ENCODE data around the gene ENKD1. TPM values are rescaled to one million over a fixed set of nuclear protein-coding genes. Genes with fewer than 3 reads are reported as not detected.

ENKD1 gene
- total and polyA plus RNA-seq, 2 of the 13 experiments (the other 11 are each of a cell fraction or from before 2014, with no cell fraction given), result 10.8 to 20.8 TPM

DNA sequence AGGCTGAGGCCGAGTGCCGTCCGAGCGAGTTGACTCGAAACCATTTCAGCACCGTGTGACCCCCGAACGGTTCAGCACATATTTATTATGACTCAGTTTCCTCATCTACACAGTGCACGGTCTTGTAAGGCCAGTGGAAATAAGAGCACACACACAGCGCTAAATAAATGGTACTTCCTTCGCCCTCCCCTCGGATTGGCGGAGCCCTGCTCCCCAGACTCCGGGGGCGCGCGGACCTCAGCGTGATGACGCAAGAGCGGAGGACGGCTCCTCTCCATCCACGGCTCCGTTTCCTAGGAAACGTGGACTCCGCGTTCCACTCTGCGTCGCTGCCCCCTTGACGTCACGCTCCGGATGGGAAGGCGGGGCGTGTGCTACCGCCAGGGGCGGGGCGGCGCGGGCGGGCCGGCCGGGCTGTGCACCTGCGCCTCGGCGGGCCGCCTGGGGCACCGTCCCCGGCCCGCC lies 6.0 kb downstream of the ENKD1 start, which contains the start of gene PARD6A (continued):
- TF ChIP-seq KLF12 (CRISPR knock-in tag; IDR thresholded peaks at IDR 0.05; ENCODE audit: borderline replicate concordance), result no peak
- TF ChIP-seq, protein P1, sequence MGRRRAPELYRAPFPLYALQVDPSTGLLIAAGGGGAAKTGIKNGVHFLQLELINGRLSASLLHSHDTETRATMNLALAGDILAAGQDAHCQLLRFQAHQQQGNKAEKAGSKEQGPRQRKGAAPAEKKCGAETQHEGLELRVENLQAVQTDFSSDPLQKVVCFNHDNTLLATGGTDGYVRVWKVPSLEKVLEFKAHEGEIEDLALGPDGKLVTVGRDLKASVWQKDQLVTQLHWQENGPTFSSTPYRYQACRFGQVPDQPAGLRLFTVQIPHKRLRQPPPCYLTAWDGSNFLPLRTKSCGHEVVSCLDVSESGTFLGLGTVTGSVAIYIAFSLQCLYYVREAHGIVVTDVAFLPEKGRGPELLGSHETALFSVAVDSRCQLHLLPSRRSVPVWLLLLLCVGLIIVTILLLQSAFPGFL (CRISPR knock-in tag; IDR thresholded peaks at IDR 0.05), result no peak
- TF ChIP-seq, protein P2, sequence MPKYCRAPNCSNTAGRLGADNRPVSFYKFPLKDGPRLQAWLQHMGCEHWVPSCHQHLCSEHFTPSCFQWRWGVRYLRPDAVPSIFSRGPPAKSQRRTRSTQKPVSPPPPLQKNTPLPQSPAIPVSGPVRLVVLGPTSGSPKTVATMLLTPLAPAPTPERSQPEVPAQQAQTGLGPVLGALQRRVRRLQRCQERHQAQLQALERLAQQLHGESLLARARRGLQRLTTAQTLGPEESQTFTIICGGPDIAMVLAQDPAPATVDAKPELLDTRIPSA (CRISPR knock-in tag; IDR thresholded peaks at IDR 0.05; ENCODE audit: borderline replicate concordance), result no peak
- TF ChIP-seq ZNF737 (CRISPR knock-in tag; IDR thresholded peaks at IDR 0.05; ENCODE audit: borderline replicate concordance), result no peak
- TF ChIP-seq EP300 (IDR thresholded peaks at IDR 0.05; ENCODE audit: low read depth in 2 of 2, low read length in 2 of 2), result no peak; a peak in 1 of 4 replicates
- no peak for TF ChIP-seq EP300 (CRISPR knock-in tag; IDR thresholded peaks at IDR 0.05; ENCODE audit: borderline replicate concordance)
- TF ChIP-seq, protein P3, sequence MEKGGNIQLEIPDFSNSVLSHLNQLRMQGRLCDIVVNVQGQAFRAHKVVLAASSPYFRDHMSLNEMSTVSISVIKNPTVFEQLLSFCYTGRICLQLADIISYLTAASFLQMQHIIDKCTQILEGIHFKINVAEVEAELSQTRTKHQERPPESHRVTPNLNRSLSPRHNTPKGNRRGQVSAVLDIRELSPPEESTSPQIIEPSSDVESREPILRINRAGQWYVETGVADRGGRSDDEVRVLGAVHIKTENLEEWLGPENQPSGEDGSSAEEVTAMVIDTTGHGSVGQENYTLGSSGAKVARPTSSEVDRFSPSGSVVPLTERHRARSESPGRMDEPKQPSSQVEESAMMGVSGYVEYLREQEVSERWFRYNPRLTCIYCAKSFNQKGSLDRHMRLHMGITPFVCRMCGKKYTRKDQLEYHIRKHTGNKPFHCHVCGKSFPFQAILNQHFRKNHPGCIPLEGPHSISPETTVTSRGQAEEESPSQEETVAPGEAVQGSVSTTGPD (CRISPR knock-in tag; IDR thresholded peaks at IDR 0.05), result no peak
- TF ChIP-seq RXRB (CRISPR knock-in tag; IDR thresholded peaks at IDR 0.05; ENCODE audit: borderline replicate concordance), result no peak
- TF ChIP-seq, protein P4, sequence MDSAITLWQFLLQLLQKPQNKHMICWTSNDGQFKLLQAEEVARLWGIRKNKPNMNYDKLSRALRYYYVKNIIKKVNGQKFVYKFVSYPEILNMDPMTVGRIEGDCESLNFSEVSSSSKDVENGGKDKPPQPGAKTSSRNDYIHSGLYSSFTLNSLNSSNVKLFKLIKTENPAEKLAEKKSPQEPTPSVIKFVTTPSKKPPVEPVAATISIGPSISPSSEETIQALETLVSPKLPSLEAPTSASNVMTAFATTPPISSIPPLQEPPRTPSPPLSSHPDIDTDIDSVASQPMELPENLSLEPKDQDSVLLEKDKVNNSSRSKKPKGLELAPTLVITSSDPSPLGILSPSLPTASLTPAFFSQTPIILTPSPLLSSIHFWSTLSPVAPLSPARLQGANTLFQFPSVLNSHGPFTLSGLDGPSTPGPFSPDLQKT (CRISPR knock-in tag; IDR thresholded peaks at IDR 0.05; ENCODE audit: borderline replicate concordance), result no peak
- TF ChIP-seq ZFP36L2 (CRISPR knock-in tag; IDR thresholded peaks at IDR 0.05), result no peak
- no peak for TF ChIP-seq REL (CRISPR knock-in tag; conservative IDR thresholded peaks at IDR 0.05)
- TF ChIP-seq, protein P5, sequence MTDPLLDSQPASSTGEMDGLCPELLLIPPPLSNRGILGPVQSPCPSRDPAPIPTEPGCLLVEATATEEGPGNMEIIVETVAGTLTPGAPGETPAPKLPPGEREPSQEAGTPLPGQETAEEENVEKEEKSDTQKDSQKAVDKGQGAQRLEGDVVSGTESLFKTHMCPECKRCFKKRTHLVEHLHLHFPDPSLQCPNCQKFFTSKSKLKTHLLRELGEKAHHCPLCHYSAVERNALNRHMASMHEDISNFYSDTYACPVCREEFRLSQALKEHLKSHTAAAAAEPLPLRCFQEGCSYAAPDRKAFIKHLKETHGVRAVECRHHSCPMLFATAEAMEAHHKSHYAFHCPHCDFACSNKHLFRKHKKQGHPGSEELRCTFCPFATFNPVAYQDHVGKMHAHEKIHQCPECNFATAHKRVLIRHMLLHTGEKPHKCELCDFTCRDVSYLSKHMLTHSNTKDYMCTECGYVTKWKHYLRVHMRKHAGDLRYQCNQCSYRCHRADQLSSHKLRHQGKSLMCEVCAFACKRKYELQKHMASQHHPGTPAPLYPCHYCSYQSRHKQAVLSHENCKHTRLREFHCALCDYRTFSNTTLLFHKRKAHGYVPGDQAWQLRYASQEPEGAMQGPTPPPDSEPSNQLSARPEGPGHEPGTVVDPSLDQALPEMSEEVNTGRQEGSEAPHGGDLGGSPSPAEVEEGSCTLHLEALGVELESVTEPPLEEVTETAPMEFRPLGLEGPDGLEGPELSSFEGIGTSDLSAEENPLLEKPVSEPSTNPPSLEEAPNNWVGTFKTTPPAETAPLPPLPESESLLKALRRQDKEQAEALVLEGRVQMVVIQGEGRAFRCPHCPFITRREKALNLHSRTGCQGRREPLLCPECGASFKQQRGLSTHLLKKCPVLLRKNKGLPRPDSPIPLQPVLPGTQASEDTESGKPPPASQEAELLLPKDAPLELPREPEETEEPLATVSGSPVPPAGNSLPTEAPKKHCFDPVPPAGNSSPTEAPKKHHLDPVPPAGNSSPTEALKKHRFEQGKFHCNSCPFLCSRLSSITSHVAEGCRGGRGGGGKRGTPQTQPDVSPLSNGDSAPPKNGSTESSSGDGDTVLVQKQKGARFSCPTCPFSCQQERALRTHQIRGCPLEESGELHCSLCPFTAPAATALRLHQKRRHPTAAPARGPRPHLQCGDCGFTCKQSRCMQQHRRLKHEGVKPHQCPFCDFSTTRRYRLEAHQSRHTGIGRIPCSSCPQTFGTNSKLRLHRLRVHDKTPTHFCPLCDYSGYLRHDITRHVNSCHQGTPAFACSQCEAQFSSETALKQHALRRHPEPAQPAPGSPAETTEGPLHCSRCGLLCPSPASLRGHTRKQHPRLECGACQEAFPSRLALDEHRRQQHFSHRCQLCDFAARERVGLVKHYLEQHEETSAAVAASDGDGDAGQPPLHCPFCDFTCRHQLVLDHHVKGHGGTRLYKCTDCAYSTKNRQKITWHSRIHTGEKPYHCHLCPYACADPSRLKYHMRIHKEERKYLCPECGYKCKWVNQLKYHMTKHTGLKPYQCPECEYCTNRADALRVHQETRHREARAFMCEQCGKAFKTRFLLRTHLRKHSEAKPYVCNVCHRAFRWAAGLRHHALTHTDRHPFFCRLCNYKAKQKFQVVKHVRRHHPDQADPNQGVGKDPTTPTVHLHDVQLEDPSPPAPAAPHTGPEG (CRISPR knock-in tag; IDR thresholded peaks at IDR 0.05), result no peak; the same call in 1 of the 2 replicates
- no peak for TF ChIP-seq HNF4A (CRISPR knock-in tag; IDR thresholded peaks at IDR 0.05)
- TF ChIP-seq, protein P6, sequence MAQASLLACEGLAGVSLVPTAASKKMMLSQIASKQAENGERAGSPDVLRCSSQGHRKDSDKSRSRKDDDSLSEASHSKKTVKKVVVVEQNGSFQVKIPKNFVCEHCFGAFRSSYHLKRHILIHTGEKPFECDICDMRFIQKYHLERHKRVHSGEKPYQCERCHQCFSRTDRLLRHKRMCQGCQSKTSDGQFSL (CRISPR knock-in tag; IDR thresholded peaks at IDR 0.05), result no peak
- no peak for TF ChIP-seq ZZZ3 (CRISPR knock-in tag; IDR thresholded peaks at IDR 0.05; ENCODE audit: borderline replicate concordance)
- no peak for TF ChIP-seq HOXA7 (CRISPR knock-in tag; IDR thresholded peaks at IDR 0.05)
- no peak for TF ChIP-seq ZNF354B (CRISPR knock-in tag; IDR thresholded peaks at IDR 0.05)
- no peak for TF ChIP-seq ZNF446 (CRISPR knock-in tag; IDR thresholded peaks at IDR 0.05)

Data from HepG2 (cell line).